ENCODE results near the gene ADISSP. TPM values are rescaled to one million over a fixed set of nuclear protein-coding genes. Genes with fewer than 3 reads are reported as not detected.
A peak's percentile ranks its signal among the peaks of the same experiment; 100 is the strongest.

Gene ADISSP
- total and polyA plus RNA-seq, 2 of the 8 experiments (the other 6 are each of a cell fraction or from before 2014, with no cell fraction given) = 111 to 141 TPM

- peak within 1 kb of the TSS; percentile 64 to 77 for H3K4me2 ChIP-seq (ENCODE audit: insufficient read depth in 1 of 2, low read depth in 2 of 2, low read length in 2 of 2)
- DNase-seq (ENCODE audit: low read depth in 1 of 2, low spot score in 2 of 2) = peak in 1 of 2 experiments; percentile 72
- TF ChIP-seq MAX (IDR thresholded peaks at IDR 0.05) (peak; percentile 21), HDAC6 (IDR thresholded peaks at IDR 0.05; ENCODE audit: low read depth, low read length) (no peak), HDAC2 (IDR thresholded peaks at IDR 0.05; ENCODE audit: borderline replicate concordance in 1 of 2, low read depth in 2 of 2, low read length in 2 of 2) (no peak)
- TF ChIP-seq, protein P1, sequence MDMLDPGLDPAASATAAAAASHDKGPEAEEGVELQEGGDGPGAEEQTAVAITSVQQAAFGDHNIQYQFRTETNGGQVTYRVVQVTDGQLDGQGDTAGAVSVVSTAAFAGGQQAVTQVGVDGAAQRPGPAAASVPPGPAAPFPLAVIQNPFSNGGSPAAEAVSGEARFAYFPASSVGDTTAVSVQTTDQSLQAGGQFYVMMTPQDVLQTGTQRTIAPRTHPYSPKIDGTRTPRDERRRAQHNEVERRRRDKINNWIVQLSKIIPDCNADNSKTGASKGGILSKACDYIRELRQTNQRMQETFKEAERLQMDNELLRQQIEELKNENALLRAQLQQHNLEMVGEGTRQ (IDR thresholded peaks at IDR 0.05; ENCODE audit: low read length) = no peak
These were observed 35.0 kb downstream of the ADISSP start, which contains the start of gene HSPA12B for GRCh38 chr20:3732327-3733118. Gene HSPA12B (plus strand): TSS chr20:3732685. CDS start chr20:3738675, 5,990 bp downstream.

More at GRCh38 chr20:3732327-3733118, 35.0 kb downstream of the ADISSP start, which contains the start of gene HSPA12B:
- H3K9ac ChIP-seq (replicated peaks in 1 of 4; ENCODE audit: extremely low read depth in 1 of 4, low read depth in 3 of 4, low read length in 3 of 4) = peak within 1 kb of the TSS in 2 of 4 experiments; percentile 29 to 32; a peak in 2 of 7 replicates
- ChIA-PET POLR2A (ENCODE audit: partially characterized antibody) (interaction anchor here (0.9 to 3.0 kb wide), 8 partner anchors 12 to 51 kb away, joined by 3 to 13 read pairs (median 3); no protein-coding TSS in a partner anchor), CTCF (ENCODE audit: partially characterized antibody) (interaction anchor here (0.9 to 17.6 kb wide), 11 partner anchors 9 to 60 kb away, joined by 3 to 221 read pairs (median 3); partner anchors contain the start of genes SIGLEC1 and SPEF1)
- peak within 1 kb of the TSS; percentile 33 to 59 (median 41) for H3K4me3 ChIP-seq (ENCODE audit: extremely low read depth in 1 of 4, insufficient read depth in 2 of 4, low read depth in 3 of 4, low read length in 4 of 4)
- H2AK5ac ChIP-seq (ENCODE audit: low read depth, low read length) = 0 out of 2 replicates have a peak within 1 kb of the TSS, but pooled peaks have one; percentile 8
- H2AFZ ChIP-seq (ENCODE audit: low read length) = peak within 1 kb of the TSS; percentile 35; the same call in 1 of the 2 replicates
- H3K36me3 ChIP-seq (ENCODE audit: control insufficient read depth in 2 of 4, insufficient read depth in 4 of 4, low read length in 3 of 4) = no peaks in the 10 kb centered on the region
- no peak within 1 kb of the TSS; the same call in 1 of the 2 replicates for H2BK5ac ChIP-seq (ENCODE audit: low read depth, low read length)
- H3K79me2 ChIP-seq (ENCODE audit: control insufficient read depth in 1 of 2, insufficient read depth in 2 of 2, low read length in 2 of 2) = no peaks in the 10 kb centered on the region
- no peaks in the 10 kb centered on the region for H3K9me3 ChIP-seq (ENCODE audit: insufficient read depth in 2 of 2, low read depth in 1 of 2, low read length in 1 of 2)
- H2BK15ac ChIP-seq (ENCODE audit: low read length) = peak within 1 kb of the TSS; percentile 97; the same call in 1 of the 2 replicates
- peak within 1 kb of the TSS; percentile 93 for H3K18ac ChIP-seq (ENCODE audit: extremely low read depth, low read length)
- peaks cover 1 to 26% (median 22%) of the 10 kb centered on the region in 4 experiments; a peak in 6 of 7 replicates for H3K27me3 ChIP-seq (replicated peaks in 1 of 4; ENCODE audit: control insufficient read depth in 3 of 4, extremely low read depth in 1 of 4, insufficient read depth in 3 of 4, low read length in 3 of 4)
- peak within 1 kb of the TSS; percentile 72 for H4K91ac ChIP-seq (replicated peaks; ENCODE audit: insufficient read length, low read length)
- H4K20me1 ChIP-seq (replicated peaks in 1 of 2; ENCODE audit: control insufficient read depth in 1 of 2, insufficient read depth in 2 of 2, low read length in 2 of 2) = peaks cover 0 to 2% of the 10 kb centered on the region in 2 experiments
- H3K14ac ChIP-seq (ENCODE audit: insufficient read length) = no peak within 1 kb of the TSS
- no peak for FAIRE-seq
- H3K23ac ChIP-seq (ENCODE audit: insufficient read length) = no peak within 1 kb of the TSS
- WGBS, 2 experiments (ENCODE audit: extremely low coverage in 1 of 2, insufficient coverage in 1 of 2, insufficient read length in 1 of 2, insufficient replicate concordance in 2 of 2, low coverage in 1 of 2, low lambda C conversion rate in 2 of 2, missing lambda C conversion rate in 1 of 2) = 47% methylated on average over 9 of the region's 67 CpGs; no CpG with 5 or more reads in 1 of the 2 experiments
- 0 out of 2 replicates have a peak within 1 kb of the TSS, but pooled peaks have one; percentile 48 for H2BK20ac ChIP-seq (ENCODE audit: low read length)
- peak within 1 kb of the TSS; percentile 87 for H4K8ac ChIP-seq (ENCODE audit: extremely low read depth, insufficient read depth, low read length)
- H2BK120ac ChIP-seq (replicated peaks; ENCODE audit: low read depth, low read length) = no peak within 1 kb of the TSS
- H4K5ac ChIP-seq (ENCODE audit: insufficient read length, low read depth, low read length) = peak within 1 kb of the TSS; percentile 3
- H3K79me1 ChIP-seq (ENCODE audit: low read depth, low read length) = no peaks in the 10 kb centered on the region
- H3K56ac ChIP-seq (replicated peaks; ENCODE audit: insufficient read length, low read depth, low read length) = no peak within 1 kb of the TSS
- peak within 1 kb of the TSS; percentile 88 for H3K4ac ChIP-seq (replicated peaks; ENCODE audit: insufficient read length, low read depth, low read length)
- H3K4me1 ChIP-seq (replicated peaks in 1 of 4; ENCODE audit: control insufficient read depth in 3 of 4, insufficient read depth in 4 of 4, low read length in 3 of 4) = peaks cover 0 to 19% (median 15%) of the 10 kb centered on the region in 4 experiments; a peak in 5 of 7 replicates
- 0 out of 2 replicates have a peak, but pooled peaks cover 3% of the 10 kb centered on the region for H3K23me2 ChIP-seq (ENCODE audit: low read depth, low read length)
- H2BK12ac ChIP-seq (ENCODE audit: low read depth, low read length) = peak within 1 kb of the TSS; percentile 80; the same call in 1 of the 2 replicates
- H3K27ac ChIP-seq (ENCODE audit: low read depth, low read length) = no peak within 1 kb of the TSS
